Liver (tissue), 9 donors: ENCODE data around the gene RBM34. TPM values are rescaled to one million over a fixed set of nuclear protein-coding genes. Genes with fewer than 3 reads are reported as not detected.

ENCODE experiments used
- DNase-seq: peaks from one replicate; pipeline ENCODE4 v3.0.0-alpha.2; 2017; ENCODE audit warnings: low spot score
- H3K27ac ChIP-seq, 2 donors: one replicate each; pipeline ENCODE4 v1.7.0; 2013; ENCODE audit warnings: inconsistent platforms in 2 of 2, low read length in 2 of 2, control low read depth in 1 of 2, low read depth in 1 of 2, mild to moderate bottlenecking in 1 of 2
- H3K27me3 ChIP-seq, 4 donors: one replicate each; pipeline versions ENCODE4 v1.6.1 to v1.7.0; 2013; ENCODE audit warnings: low read length in 3 of 4, inconsistent platforms in 1 of 4, mild to moderate bottlenecking in 1 of 4, moderate library complexity in 1 of 4; ENCODE audit not compliant: control insufficient read depth in 4 of 4, insufficient read depth in 4 of 4
- H3K36me3 ChIP-seq, 4 donors: one replicate each; pipeline versions ENCODE4 v1.6.1 to v1.7.0; 2013; ENCODE audit warnings: low read length in 3 of 4, mild to moderate bottlenecking in 3 of 4, low read depth in 1 of 4, moderate library complexity in 1 of 4; ENCODE audit not compliant: control insufficient read depth in 4 of 4, insufficient read depth in 3 of 4
- H3K4me1 ChIP-seq, 4 donors: one replicate each; pipeline versions ENCODE4 v1.6.1 to v1.7.0; 2013; ENCODE audit warnings: low read length in 3 of 4, mild to moderate bottlenecking in 3 of 4, moderate library complexity in 1 of 4; ENCODE audit not compliant: control insufficient read depth in 4 of 4, insufficient read depth in 4 of 4
- H3K4me3 ChIP-seq, 3 donors: one replicate each; pipeline versions ENCODE4 v1.6.1 to v1.7.0; 2013; ENCODE audit warnings: low read length in 3 of 3, control low read depth in 1 of 3, low read depth in 1 of 3, mild to moderate bottlenecking in 1 of 3
- H3K9ac ChIP-seq, 2 donors: one replicate each; pipeline ENCODE4 v1.7.0; 2013; ENCODE audit warnings: low read length in 2 of 2, mild to moderate bottlenecking in 2 of 2, moderate library complexity in 2 of 2, control low read depth in 1 of 2, low read depth in 1 of 2
- H3K9me3 ChIP-seq, 4 donors: one replicate each; pipeline versions ENCODE4 v1.6.1 to v1.7.0; 2013; ENCODE audit warnings: low read length in 3 of 4; ENCODE audit not compliant: control insufficient read depth in 4 of 4
- EGR1 ChIP-seq, 2 donors: IDR thresholded peaks; 2 replicates each; pipeline ENCODE4 v1.6.1; 2016 to 2018; ENCODE audit warnings: antibody characterized with exemption in 2 of 2, low read depth in 2 of 2
- FOXA2 ChIP-seq: IDR thresholded peaks from 2 replicates; pipeline ENCODE4 v1.6.1; 2016; ENCODE audit warnings: antibody characterized with exemption
- HNF4G ChIP-seq: IDR thresholded peaks from 2 replicates; pipeline ENCODE4 v1.6.1; 2016; ENCODE audit warnings: antibody characterized with exemption
- JUND ChIP-seq, 2 donors: IDR thresholded peaks; 2 replicates each; pipeline ENCODE4 v1.6.1; 2016; ENCODE audit warnings: antibody characterized with exemption in 2 of 2
- MAX ChIP-seq: IDR thresholded peaks from 2 replicates; pipeline ENCODE4 v1.6.1; 2016; ENCODE audit warnings: antibody characterized with exemption
- NR2F2 ChIP-seq: IDR thresholded peaks from 2 replicates; pipeline ENCODE4 v1.6.1; 2016; ENCODE audit warnings: antibody characterized with exemption
- RAD21 ChIP-seq, 2 donors: IDR thresholded peaks; 2 replicates each; pipeline ENCODE4 v1.6.1; 2016; ENCODE audit warnings: antibody characterized with exemption in 2 of 2, mild to moderate bottlenecking in 2 of 2
- REST ChIP-seq: IDR thresholded peaks from 2 replicates; pipeline ENCODE4 v1.6.1; 2016; ENCODE audit warnings: antibody characterized with exemption, mild to moderate bottlenecking
- TAF1 ChIP-seq: conservative IDR thresholded peaks from 2 replicates; pipeline ENCODE4 v1.6.1; 2016; ENCODE audit warnings: antibody characterized with exemption, mild to moderate bottlenecking
- YY1 ChIP-seq: IDR thresholded peaks from 2 replicates; pipeline ENCODE4 v1.6.1; 2016; ENCODE audit warnings: antibody characterized with exemption, mild to moderate bottlenecking
- ZBTB33 ChIP-seq: IDR thresholded peaks from 2 replicates; pipeline ENCODE4 v1.6.1; 2016; ENCODE audit warnings: antibody characterized with exemption
- WGBS: extraction: QIAGEN DNeasy Blood & Tissue Kit; methylation state at CpG from one replicate; pipeline ENCODE4 v1.1.7; 2013; 5-methylcytosine and 5-hydroxymethylcytosine counted together
- polyA plus RNA-seq, 2 donors: library from polyadenylated mRNA; stranded (reverse) in 1 of 2; unstranded in 1 of 2; fragments of 200-250 nt in 1 of 2; fragments of >200 nt in 1 of 2; fragmentation: Nextera tagmentation in 1 of 2; extraction: Ambion mirVana in 1 of 2; gene quantifications; one replicate each; pipeline versions ENCODE4 v1.2.1 to v1.2.3, GENCODE V29; 2013 to 2015
- total RNA-seq, 2 donors: library from RNA; depleted of rRNA; stranded (reverse); fragments of >200 nt; gene quantifications; one replicate each; pipeline ENCODE4 v1.2.3, GENCODE V29; 2014
- donor health status: healthy.
- donor health status: healthy.
- donor health status: healthy.
- donor health status: healthy.
- donor health status: healthy.

The RBM34 gene
- total and polyA plus RNA-seq, 4 donors = 15.6 to 30.2 (median 18.8) TPM

GRCh38 chr1:235147269-235147668 is 13.8 kb downstream of the RBM34 start:
- Histone ChIP-seq H3K27ac (no peak overlapping the region), H3K36me3 (peaks cover 17 to 49% (median 34%) of the 10 kb centered on the region in 4 donors), H3K27me3 (no peaks in the 10 kb centered on the region), H3K4me1 (no peaks in the 10 kb centered on the region), H3K9ac (no peak overlapping the region), H3K4me3 (no peak overlapping the region), H3K9me3 (no peaks in the 10 kb centered on the region)
- TF ChIP-seq REST = no peak
- TF ChIP-seq FOXA2 = no peak
- TF ChIP-seq YY1 = no peak
- no peak for TF ChIP-seq HNF4G
- 97% methylated on average over 4 of the region's 4 CpGs for WGBS
- DNase-seq = no peak

- 92% methylated on average over 6 of the region's 6 CpGs for whole genome bisulfite sequencing
- Histone ChIP-seq H3K27me3 (no peaks in the 10 kb centered on the region), H3K9ac (no peak overlapping the region), H3K27ac (no peak overlapping the region), H3K4me3 (no peak overlapping the region), H3K9me3 (no peaks in the 10 kb centered on the region), H3K36me3 (peaks cover 17 to 36% (median 26%) of the 10 kb centered on the region in 4 donors), H3K4me1 (no peaks in the 10 kb centered on the region)
- no peak for DNase-seq
- TF ChIP-seq RAD21 (IDR thresholded peaks at IDR 0.05) (no peak), NR2F2 (no peak), JUND (IDR thresholded peaks at IDR 0.05) (no peak), EGR1 (IDR thresholded peaks at IDR 0.05; ENCODE audit: low read depth in 2 of 2) (no peak)
These were observed 15.4 kb downstream of the RBM34 start for GRCh38 chr1:235145639-235146038.

- no peak for DNase-seq
- WGBS = 88% methylated on average over 4 of the region's 4 CpGs
- no peaks in the 10 kb centered on the region for H3K27me3 ChIP-seq
- no peak overlapping the region for H3K9ac ChIP-seq
- H3K4me3 ChIP-seq = no peak overlapping the region
- H3K4me1 ChIP-seq = no peaks in the 10 kb centered on the region
- no peak overlapping the region for H3K27ac ChIP-seq
- TF ChIP-seq RAD21 (IDR thresholded peaks at IDR 0.05) = no peak
- TF ChIP-seq MAX = no peak
- TF ChIP-seq ZBTB33 = no peak
- no peak for TF ChIP-seq TAF1
- H3K9me3 ChIP-seq = no peaks in the 10 kb centered on the region
- peaks cover 7 to 37% (median 25%) of the 10 kb centered on the region in 4 donors for H3K36me3 ChIP-seq
These were observed 18.1 kb downstream of the RBM34 start for GRCh38 chr1:235142991-235143390.
